HTERT RPE-1 (cell line): ENCODE results near the gene PRKG1.

Experiments used
- in situ Hi-C: fragments of 300-500 bp; cut with MboI; formaldehyde crosslinking; loops from 4 replicates; pipeline ENCODE4 v1.14.3; 2020; ENCODE audit warnings: low sequenced_read_pairs

PRKG1 gene

DNA sequence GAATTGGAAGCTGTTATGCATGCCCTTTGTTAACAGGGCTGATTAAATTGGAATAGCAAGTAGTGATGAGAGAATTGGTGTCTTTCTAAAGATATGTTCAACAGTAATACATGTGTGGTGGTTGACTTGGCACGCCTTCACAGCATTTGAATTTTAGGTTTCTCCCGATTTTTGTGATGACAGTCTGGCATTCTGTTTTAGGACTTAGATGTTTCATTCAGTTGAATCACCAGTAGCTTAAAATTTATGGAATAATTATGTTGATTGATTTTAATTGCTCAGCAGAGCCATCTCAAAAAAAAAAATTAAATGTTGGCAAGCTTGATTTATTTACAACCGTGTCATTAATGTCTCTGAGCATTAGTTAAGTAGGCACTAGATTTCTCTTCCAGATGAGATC lies 405.4 kb downstream of the PRKG1 start:
- in situ Hi-C loops = no loop called here

DNA sequence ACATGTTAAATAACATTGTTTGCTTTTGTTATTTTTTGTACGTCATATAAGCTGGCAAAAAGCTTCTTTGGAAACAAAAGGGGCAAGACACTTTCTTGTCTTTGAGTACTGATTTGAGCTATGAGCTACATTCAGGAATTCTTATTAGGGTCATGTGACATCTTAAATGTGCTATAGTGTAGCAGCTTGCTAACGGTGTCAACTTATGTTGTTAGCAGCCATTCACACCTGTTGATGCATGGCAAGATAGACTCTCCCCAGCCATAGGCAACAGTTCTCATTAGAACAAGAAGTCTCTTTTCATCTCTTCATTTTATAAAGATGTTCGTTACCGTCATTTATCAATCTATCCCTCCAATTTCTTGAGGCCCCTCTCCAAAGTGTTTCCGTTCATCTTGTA lies 411.4 kb downstream of the PRKG1 start:
- in situ Hi-C loops = no loop called here

DNA sequence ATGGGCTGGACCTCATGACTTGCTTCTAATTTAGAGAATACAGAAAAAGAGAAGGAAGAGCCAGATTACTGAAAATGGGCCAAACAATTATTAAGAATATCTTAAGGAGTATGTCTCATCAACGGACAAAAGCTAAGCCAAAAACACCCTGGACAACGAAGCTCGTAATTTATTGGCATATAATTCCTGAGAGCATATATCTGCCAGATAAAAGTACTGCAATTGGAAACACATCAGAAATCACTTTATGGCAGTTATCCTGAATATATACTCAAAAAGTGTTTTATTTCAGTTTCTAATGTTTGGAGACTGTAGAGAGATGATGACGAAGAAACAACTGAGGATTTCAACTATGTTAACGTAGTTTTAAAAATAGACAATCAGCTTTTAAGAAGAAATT lies 413.3 kb downstream of the PRKG1 start:
- in situ Hi-C loops = no loop called here

DNA sequence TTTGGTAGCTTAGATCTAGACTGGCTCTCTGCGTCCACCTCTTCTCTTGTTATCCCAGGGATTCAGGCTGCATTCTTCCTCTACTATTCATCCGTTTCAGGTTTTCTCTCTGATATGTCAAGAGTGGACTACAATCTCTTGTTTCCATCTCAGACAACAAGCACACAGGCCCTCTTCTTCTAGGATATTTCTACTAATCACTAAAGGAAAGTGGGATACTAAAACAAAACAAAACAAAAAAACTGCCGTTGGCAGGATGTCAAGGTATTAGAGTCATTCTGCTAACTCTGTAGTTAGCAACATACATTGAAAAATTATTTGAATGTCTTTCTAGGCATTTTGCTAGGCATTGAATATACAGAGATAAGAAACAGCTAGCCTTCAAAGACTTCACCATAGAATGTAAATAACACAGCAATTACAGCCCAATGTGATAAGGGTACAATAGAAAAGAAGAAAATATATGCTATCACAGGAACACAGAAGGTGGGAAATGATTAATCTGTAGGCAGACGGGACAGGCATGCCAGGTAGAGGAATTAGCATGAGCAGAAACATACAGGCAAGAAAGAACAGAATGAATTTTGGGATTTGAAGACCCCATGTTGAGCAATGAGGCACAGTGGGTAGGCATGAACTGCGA lies 414.6 kb downstream of the PRKG1 start:
- in situ Hi-C loops = no loop called here

DNA sequence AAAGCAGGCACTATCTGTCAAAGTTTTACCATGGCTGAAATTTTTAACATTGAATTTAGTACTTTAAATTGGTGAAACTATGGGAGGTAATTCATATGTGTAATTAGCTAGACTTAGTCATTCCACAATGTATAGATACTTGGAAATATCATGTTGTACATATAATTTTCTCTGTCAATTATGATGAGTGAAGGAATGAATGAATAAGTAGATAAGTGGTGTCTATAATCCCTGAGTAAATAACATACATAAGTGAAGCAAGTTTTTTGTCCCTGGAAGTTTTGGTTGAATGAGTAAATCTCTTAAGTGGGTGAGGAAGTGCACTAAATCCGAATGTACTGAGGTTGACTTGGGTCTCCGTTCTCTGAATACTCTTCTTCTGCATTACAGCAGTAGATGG lies 424.1 kb downstream of the PRKG1 start:
- in situ Hi-C loops = no loop called here

DNA sequence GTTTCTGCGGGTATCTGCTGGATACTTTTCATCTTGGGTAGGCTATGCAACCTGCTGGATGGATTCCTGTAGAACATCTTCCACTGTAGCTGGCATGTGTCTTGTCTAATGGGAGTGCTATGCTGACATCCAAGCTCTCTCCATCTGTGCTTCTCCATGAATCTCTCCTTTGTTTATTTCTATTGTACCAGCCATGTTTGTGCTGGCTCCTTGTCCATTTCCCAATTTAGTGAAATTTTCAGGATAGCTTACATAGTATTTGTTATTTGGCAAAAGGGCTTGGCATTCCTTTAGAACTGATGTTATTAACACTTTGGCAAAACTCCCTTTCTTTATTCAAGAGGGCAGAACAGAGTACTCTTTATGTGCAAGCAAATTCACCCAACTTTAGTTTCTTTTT lies 427.1 kb downstream of the PRKG1 start:
- in situ Hi-C loops = no loop called here

DNA sequence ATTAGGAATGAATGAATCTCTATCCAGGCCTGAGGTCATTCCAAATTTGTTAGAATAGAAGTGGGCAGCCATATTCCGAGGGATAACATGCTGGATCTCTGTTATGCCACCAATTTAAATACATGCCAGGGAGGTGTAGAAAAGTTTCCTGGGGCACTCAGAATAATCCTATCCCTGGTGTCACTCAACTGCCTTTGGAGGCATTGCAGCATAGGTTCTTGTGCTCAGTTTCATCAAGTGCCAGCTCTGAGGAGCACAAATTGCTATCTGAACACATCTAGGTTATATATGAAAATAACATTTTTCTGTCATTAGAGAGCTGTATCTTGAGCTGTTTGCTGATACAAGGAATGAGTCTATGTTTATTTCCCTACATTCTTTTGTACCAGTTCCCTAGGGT lies 427.8 kb downstream of the PRKG1 start:
- in situ Hi-C loops = no loop called here

DNA sequence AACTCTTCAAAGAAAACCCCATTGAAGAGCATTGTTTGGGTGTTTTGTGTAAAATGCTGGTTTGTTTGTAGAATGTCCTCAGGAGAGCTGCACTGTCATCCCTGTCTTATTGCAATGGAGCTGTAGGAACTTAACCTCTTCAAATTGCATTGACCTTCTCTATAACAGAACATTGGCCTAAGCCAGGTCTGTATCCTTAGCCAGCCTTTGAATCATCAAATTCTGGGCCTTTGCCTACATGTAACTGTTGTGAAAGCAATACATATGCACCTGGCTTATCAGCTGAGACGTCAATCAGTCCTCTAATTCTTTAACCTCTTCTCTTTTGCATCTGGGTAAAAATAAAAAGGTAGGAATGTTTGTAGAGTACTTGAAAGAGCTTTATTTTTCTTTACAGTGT lies 429.1 kb downstream of the PRKG1 start:
- in situ Hi-C loops = no loop called here

DNA sequence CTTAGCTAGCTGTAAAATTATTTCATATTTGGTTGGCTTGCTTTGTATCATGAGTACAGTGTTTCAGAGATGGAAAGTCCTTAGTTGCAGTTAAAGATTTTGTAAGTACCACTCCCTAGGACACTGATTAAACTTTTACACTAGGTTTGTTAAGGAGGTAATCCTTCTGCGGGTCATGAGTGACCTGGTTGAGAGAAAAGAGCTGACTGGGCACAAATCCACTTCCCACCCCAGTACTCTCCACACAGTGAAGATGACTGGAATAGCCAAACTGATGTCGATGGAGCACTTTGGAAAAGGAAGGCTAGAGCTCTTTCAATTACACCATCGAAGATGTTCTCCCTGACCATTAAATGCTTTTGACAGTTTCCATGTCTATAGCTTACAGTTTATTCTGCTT lies 433.2 kb downstream of the PRKG1 start:
- in situ Hi-C loops = no loop called here

DNA sequence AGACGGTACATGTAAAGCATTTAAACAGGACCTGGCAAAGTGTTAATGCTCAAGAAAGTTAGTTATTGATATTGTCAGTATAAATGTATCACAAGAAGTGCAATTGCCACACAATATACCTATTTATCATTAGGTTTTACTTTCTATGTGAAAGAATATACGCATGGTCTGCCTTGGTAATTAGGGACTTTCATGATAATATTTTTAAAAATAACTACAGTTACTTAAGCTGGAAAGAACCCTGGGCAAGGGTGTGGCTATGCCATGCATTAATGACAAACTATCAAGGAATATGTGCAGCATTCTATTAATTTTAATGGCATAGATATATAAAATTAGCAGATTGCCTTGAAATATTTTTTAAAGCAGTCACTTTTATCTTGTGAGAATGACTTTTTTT lies 433.9 kb downstream of the PRKG1 start:
- in situ Hi-C loops = no loop called here

DNA sequence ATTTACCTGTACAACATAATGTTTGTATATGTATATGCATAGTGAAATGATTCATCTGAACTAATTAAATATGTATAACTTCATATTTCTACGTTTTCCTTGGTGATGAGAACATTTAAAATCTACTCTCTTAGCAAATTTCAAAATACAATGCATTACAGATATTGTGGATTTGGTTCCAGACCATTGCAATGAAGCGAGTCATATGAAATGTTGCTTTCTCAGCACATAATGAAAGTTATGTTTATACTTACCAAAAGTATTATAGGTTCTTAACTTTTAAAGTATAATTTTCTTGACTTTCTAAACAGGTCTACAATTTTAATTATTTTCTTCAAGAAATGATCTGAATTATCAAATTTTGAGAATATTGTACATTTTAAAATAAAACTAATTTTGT lies 435.9 kb downstream of the PRKG1 start:
- in situ Hi-C loops = no loop called here

DNA sequence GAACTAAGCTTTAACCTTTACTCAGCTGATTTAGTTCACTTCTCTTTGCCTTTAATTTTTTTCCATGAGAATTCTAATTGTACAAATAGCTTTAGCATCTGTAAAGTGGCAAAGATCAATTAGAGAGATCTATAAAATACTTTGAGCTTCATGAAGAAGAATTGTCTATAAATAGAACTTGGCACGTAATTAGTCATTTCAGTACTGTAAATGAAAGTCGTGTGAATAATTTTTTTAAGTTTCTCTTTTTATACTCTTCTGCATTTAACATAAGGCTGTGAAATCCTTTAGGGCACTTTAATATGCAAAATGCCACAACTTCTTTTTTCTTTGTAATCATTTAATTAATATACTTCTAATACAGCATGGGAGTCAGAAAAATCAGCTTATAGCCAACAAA lies 447.3 kb downstream of the PRKG1 start:
- in situ Hi-C loops = no loop called here

DNA sequence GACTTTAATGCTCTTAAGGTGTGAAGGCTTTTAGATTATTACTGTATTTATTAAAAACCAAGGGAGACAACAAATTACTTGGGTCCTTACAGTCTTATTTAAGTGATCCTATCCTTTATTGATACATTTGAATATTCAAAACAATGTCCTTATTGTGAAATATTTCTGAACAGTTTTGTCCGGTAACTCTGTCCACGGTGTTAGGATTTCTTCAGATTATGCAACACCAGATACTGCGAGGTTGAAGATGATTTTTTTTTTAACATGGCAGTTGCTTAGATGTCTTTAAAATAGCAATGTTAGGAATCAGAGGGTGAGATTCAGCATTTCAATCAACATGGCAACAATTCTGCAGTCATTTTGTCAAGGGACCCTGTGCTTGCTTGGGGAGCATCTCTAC lies 448.6 kb downstream of the PRKG1 start:
- in situ Hi-C loops = no loop called here

DNA sequence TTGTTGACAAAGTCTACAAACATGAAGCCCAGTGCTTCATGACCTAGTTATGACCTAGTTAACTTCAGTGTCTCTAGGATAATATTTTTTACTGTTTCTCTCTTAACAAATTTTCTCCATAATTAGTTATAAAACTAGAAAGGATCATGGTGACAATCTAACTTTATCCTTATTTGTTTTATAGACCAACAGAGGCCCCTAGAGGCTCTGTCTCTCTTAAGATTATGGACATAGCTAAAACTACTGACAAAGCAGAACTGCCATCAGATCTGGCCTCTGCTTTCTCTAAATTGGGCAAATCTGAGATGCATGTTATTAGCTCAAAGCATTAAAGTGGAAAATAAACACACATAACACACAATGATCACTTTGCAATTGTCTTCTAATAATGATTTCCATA lies 449.2 kb downstream of the PRKG1 start:
- in situ Hi-C loops = no loop called here

DNA sequence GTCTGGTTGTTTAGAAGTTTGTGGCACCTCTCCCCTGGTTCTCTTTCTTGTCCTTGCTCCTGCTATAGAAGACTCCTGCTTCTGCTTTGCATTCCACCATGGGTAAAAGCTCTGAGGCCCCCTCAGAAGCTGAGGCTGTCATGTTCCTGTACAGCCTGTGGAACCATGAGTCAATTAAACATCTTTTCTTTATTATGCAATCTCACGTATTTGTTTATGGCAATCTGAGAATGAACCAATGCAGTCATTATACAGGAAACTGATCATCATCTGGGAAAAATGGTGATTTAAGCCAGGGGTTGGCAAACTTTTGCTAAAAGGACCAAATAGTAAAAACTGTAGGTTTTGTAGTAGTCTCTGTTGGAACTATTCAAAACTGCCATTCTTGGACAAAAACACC lies 449.8 kb downstream of the PRKG1 start:
- in situ Hi-C loops = no loop called here

DNA sequence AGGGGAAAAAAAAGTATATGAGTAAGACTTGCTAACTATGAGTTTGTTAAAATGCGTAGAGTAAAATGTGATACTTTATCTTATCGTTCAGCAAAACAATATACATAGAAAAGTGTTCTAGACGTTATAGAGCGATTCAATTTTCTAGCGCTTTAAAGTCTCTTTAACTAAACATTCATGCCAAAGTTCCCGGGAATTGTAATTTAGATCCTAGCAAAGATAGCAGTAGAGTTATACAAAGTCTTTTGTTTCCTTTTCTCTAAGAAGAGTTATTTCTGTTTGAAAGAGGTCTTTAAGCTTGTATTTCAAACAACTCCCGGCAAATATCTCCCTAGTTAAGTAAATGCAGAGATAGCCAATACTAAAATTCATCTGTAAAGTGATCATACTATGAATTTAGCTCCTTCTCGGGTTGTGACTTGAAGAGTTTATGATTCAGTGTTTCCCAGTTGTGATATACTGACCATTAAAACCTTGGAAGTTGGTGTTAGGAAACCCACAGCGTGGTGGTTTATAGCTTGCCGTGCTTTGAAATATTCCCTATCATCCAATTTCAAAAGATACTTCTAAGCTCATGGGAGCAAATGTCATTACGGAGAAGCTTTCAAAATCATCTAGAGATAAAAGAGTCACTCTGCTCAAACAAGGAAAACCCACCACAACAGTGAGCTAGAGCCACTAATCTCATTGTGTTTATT lies 453.4 kb downstream of the PRKG1 start:
- in situ Hi-C loops = no loop called here

DNA sequence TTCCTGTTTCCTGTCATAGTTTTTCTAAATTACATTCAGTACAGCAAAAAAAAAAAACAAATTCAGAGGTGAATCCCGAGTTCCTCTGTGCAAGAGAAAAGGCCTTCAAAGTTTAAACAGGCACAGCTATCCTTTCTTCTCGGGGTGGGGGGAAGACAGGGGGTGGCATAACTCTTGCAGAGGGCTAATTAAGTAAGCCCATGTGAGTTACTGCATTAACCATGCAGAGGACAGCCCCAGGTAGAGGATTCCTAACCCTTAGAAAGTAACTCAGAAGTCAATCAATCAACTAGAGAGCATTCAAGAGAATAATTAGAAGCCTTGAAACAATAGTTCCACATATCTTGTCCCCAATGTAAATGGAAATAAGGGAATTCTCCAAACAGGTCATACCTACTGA lies 454.2 kb downstream of the PRKG1 start:
- in situ Hi-C loops = no loop called here

DNA sequence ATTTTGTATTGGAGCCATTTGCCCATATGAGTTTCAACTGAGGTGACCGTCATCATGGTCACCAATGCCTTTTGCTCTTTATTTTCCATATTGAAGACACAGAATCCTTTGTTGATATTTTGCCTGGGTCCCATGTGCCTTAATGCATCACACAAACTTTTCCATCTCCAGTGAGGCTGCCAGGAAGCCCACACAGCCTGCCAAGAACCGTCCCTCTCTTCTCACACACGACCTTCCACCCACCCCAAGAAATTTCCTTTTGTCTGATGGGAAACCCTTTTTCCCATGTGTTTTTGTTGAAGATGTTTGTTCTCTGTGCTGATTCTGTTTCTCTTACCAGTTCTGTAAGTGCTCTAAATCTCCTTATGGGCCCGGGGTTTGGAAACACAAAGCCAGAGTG lies 456.3 kb downstream of the PRKG1 start:
- in situ Hi-C loops = no loop called here

DNA sequence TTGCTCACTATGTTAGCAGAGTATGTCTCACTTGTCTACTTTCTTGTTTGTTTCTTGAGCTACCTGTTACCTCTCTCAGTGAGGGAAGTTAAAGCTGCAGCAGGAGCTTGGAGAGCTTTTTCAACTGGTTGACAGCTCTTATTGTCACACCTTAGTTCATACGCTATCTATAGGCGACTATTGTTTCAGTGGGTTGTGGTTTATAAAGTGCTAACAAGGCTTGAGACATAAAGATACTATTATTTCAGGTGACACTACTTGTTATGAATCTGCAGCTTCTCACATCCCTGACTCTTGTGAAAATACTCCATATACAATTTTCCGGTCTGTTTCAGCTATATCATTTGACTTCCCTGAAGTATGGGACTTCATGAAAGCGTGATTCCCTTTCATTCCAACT lies 457.8 kb downstream of the PRKG1 start:
- in situ Hi-C loops = no loop called here

DNA sequence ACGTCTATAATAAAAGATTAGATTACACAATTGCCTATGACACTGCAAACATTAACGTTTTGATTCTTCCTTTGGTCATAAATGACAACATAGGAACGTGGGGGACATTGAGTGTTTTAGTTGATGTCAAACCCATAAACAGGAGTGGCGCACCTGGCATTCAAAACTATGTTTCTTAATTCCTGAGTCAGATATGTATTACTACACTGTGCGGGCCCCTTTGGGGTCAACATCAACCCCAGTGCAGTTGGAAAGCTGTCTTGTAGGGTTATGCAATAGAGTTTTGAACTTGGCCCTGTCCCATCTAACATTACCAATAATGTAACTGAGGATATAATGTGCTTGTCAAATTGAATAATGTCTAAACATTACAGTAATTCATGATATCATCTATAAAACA lies 468.6 kb downstream of the PRKG1 start:
- in situ Hi-C loops = no loop called here

DNA sequence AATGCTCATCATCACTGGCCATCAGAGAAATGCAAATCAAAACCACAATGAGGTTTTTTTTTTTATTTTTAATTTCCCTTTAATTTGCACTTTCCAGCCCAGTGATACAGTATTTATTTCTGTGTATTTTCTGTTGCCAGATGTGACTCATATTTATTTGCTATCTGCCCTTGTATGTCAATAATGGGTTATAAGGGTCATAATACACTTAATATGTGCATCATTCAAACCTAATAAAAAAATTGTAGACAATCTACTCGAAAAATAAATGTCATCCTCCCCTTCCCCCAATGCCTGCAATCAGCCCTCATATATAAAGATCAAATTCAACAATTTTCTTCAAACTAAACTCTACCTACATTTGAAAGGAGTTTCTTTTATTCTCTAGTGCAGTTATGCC lies 470.6 kb downstream of the PRKG1 start:
- in situ Hi-C loops = no loop called here

DNA sequence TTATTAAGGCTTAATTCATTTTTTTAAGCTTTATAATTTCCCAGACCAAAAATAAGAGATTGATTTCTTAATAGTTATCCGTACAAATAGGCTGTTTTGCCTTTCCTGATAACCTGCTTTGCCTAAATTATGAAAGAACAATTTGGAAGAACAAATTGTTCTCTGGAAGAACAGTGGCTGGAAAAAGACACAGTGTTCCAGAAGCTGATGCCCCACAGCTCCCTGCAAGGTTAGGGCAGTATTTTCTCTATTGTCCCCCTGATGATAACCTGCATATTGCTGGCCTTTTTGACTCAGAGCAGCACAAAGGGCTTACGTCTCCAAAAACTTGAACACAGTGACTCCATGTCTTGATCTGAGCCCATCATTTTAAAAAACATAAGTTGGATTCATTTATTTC lies 473.7 kb downstream of the PRKG1 start:
- in situ Hi-C loops = no loop called here

DNA sequence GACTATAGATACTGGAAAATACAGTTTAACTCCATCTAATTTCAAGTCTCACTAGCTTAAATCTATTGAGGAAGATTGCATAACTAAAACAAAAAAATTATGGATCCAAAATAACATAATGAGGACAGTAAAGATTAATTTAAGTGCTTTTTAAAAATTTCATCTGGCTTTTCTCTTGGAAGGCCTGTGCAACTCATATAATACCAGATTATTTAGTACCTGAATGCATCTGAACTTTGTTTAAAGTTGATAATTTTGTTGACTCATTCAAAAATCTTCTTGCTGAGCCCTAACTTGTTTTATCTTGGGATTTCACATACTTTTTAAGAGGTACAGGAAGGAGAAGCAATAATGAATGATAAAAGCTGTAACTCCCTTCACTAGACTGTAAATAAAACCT lies 478.6 kb downstream of the PRKG1 start:
- in situ Hi-C loops = no loop called here
